Activated naive CD4-positive, alpha-beta T cell treated with Interleukin-2 at 50 U/mL for 16 hours (primary cell): ENCODE results near the gene USP36.

ENCODE experiments used
- DNase-seq: peaks from one replicate; pipeline ENCODE4 v3.0.0-alpha.2; 2020

The USP36 gene

GRCh38 chr17:78808163-78808562, 32.5 kb downstream of the USP36 start:
- DNase-seq: no peak

GRCh38 chr17:78806451-78806850, 34.2 kb downstream of the USP36 start:
- peak; percentile 18 for DNase-seq

GRCh38 chr17:78805301-78805700, 35.3 kb downstream of the USP36 start:
- peak; percentile 85 for DNase-seq

GRCh38 chr17:78804777-78805176, 35.8 kb downstream of the USP36 start:
- peak; percentile 48 for DNase-seq

GRCh38 chr17:78803186-78803845, 37.3 kb downstream of the USP36 start:
- no peak for DNase-seq

- no peak for DNase-seq
Measured at GRCh38 chr17:78802459-78802858, 38.2 kb downstream of the USP36 start.

GRCh38 chr17:78802008-78802407, 38.6 kb downstream of the USP36 start:
- DNase-seq: no peak

- no peak for DNase-seq
Measured at GRCh38 chr17:78800132-78800931, 40.3 kb downstream of the USP36 start.

GRCh38 chr17:78798695-78799559, 41.7 kb downstream of the USP36 start:
- DNase-seq: peak; percentile 33

- peak; percentile 34 for DNase-seq
Measured at GRCh38 chr17:78797691-78798585, 42.7 kb downstream of the USP36 start.

GRCh38 chr17:78797213-78797612, 43.4 kb downstream of the USP36 start:
- no peak for DNase-seq

- DNase-seq: no peak
Measured at GRCh38 chr17:78796517-78796900, 44.1 kb downstream of the USP36 start.

GRCh38 chr17:78795861-78796516, 44.6 kb downstream of the USP36 start:
- DNase-seq: no peak

GRCh38 chr17:78794864-78795640, 45.6 kb downstream of the USP36 start:
- no peak for DNase-seq

GRCh38 chr17:78794399-78794798, 46.2 kb downstream of the USP36 start:
- no peak for DNase-seq

GRCh38 chr17:78793968-78794367, 46.6 kb downstream of the USP36 start:
- DNase-seq: no peak

- no peak for DNase-seq
Measured at GRCh38 chr17:78793415-78793814, 47.2 kb downstream of the USP36 start.

- no peak for DNase-seq
Measured at GRCh38 chr17:78791840-78792709, 48.5 kb downstream of the USP36 start.

- DNase-seq: no peak
Measured at GRCh38 chr17:78790552-78790951, 50.1 kb downstream of the USP36 start.

GRCh38 chr17:78789663-78790181, 50.9 kb downstream of the USP36 start:
- DNase-seq: peak; percentile 32
